ENCODE measurements around the gene REL.

Gene REL

GRCh38 chr2:60868589-60869273, 12.6 kb upstream of the REL start:
- TF ChIP-seq, protein P1, sequence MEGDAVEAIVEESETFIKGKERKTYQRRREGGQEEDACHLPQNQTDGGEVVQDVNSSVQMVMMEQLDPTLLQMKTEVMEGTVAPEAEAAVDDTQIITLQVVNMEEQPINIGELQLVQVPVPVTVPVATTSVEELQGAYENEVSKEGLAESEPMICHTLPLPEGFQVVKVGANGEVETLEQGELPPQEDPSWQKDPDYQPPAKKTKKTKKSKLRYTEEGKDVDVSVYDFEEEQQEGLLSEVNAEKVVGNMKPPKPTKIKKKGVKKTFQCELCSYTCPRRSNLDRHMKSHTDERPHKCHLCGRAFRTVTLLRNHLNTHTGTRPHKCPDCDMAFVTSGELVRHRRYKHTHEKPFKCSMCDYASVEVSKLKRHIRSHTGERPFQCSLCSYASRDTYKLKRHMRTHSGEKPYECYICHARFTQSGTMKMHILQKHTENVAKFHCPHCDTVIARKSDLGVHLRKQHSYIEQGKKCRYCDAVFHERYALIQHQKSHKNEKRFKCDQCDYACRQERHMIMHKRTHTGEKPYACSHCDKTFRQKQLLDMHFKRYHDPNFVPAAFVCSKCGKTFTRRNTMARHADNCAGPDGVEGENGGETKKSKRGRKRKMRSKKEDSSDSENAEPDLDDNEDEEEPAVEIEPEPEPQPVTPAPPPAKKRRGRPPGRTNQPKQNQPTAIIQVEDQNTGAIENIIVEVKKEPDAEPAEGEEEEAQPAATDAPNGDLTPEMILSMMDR (IDR thresholded peaks at IDR 0.05; ENCODE audit: low read depth, low read length, missing control alignments), result no peak
- no peak overlapping the region for H3K4me3 ChIP-seq (ENCODE audit: low read depth, low read length)
- in situ Hi-C loops (cut with HindIII; ENCODE audit: low pct_ligation_motif_present, low sequenced_read_pairs), result no loop called here
- no peaks in the 10 kb centered on the region for H3K27me3 ChIP-seq (replicated peaks)
- no peaks in the 10 kb centered on the region for H3K36me3 ChIP-seq (replicated peaks)
- no peak for DNase-seq
- H3K27ac ChIP-seq, result no peak overlapping the region

DNA sequence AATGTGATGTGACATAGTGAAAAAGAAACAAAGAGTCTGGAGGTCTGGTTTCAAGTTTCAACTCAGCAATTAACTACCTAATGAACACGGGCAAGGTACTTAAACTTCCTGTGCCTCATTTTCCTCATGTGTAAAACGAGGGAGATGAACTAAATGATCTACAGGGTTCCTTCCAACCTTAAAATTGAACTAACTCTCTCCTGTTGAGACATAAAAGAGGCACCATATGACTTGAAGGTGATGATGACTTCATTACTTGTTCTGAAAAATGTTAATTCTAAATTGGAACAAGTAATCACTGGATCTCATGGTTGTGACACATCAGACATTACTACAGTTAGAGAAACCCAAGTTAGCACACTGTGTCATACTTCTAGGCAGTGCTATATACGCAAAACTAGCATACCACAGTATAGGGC, 8.9 kb upstream of the REL start:
- in situ Hi-C loops (cut with HindIII; ENCODE audit: low pct_ligation_motif_present, low sequenced_read_pairs), result no loop called here
- Histone ChIP-seq H3K4me3 (ENCODE audit: low read depth, low read length) (no peak overlapping the region), H3K27me3 (replicated peaks) (no peaks in the 10 kb centered on the region), H3K27ac (no peak overlapping the region), H3K36me3 (replicated peaks) (no peaks in the 10 kb centered on the region)
- DNase-seq, result no peak
- TF ChIP-seq, protein P1 (IDR thresholded peaks at IDR 0.05; ENCODE audit: low read depth, low read length, missing control alignments), result no peak

DNA sequence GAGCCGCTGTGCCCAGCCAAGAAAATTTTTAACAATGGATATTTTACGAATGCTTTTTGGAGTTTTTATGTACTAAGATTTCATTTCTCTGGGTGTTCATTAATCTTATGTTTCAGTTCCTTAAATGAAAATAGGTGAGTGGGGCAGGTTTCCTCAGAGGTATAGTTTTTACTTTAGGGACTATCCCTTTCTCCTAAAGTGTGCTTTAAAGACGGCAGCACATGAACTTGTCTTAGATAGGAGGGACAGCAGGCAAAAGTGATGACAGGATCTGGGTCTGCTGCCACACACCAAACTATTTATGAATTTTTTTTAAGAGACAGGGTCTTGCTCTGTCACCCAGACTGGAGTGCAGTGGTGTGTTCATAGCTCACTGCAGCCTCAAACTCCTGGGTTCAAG, 8.0 kb upstream of the REL start:
- no peak overlapping the region for H3K27ac ChIP-seq
- TF ChIP-seq, protein P1 (IDR thresholded peaks at IDR 0.05; ENCODE audit: low read depth, low read length, missing control alignments), result no peak
- in situ Hi-C loops (cut with HindIII; ENCODE audit: low pct_ligation_motif_present, low sequenced_read_pairs), result no loop called here

GRCh38 chr2:60875520-60875919, 5.9 kb upstream of the REL start:
- TF ChIP-seq, protein P1 (IDR thresholded peaks at IDR 0.05; ENCODE audit: low read depth, low read length, missing control alignments), result no peak
- in situ Hi-C loops (cut with HindIII; ENCODE audit: low pct_ligation_motif_present, low sequenced_read_pairs), result no loop called here
- DNase-seq, result no peak
- H3K27ac ChIP-seq, result no peak overlapping the region
- no peak overlapping the region for H3K4me3 ChIP-seq (ENCODE audit: low read depth, low read length)
- H3K36me3 ChIP-seq (replicated peaks), result no peaks in the 10 kb centered on the region
- no peaks in the 10 kb centered on the region for H3K27me3 ChIP-seq (replicated peaks)

More for the DNA sequence above, 8.0 kb upstream of the REL start:
- DNase-seq, result no peak
- Histone ChIP-seq H3K27me3 (replicated peaks) (no peaks in the 10 kb centered on the region), H3K4me3 (ENCODE audit: low read depth, low read length) (no peak overlapping the region), H3K36me3 (replicated peaks) (no peaks in the 10 kb centered on the region)

DNA sequence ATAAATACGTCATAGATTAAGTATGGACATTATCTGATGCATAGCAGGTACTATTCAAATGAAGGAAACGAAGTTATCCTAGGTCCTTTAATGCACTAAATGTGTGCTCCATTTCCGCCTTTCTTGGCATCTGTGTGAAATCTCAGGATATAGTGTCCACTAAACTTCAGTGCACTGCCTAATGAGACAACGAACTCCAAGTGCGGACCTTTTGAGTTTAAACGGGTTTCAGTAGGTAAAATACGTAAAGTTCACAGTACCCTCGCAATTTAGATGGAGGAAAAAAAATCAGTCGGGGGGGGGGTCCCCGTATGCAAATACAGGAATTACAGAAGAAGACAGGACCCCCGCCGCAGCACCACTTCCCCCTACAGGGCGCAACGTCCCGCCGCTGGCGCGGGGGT, 729 bp upstream of the REL start:
- no peak for DNase-seq
- no peaks in the 10 kb centered on the region for H3K36me3 ChIP-seq (replicated peaks)
- in situ Hi-C loops (cut with HindIII; ENCODE audit: low pct_ligation_motif_present, low sequenced_read_pairs), result no loop called here
- peak overlapping the region; percentile 83 for H3K4me3 ChIP-seq (ENCODE audit: low read depth, low read length)
- no peaks in the 10 kb centered on the region for H3K27me3 ChIP-seq (replicated peaks)
- TF ChIP-seq, protein P1 (IDR thresholded peaks at IDR 0.05; ENCODE audit: low read depth, low read length, missing control alignments), result peak; percentile 52
- peak overlapping the region; percentile 96 for H3K27ac ChIP-seq

All from brain microvascular endothelial cell (primary cell).